Stimulated activated effector memory CD8-positive, alpha-beta T cell treated with anti-CD3 and anti-CD28 coated beads, Interleukin-12 subunit alpha, Interleukin-12 subunit beta, amount 100 ng/mL, for 72 hours (primary cell): ENCODE results near the gene ZNF280D.

Experiments used
- ATAC-seq: fragments of 150-1000 bp; cut with Tn5 transposase; 2 replicates; pipeline ENCODE4 v1.10.0; 2021
- DNase-seq, 2 donors: peaks; one replicate each; pipeline ENCODE4 v3.0.0; 2021 to 2022; ENCODE audit warnings: low spot score in 2 of 2
- H3K27ac Mint-ChIP-seq: one replicate; pipeline ENCODE4 v1.8.0; 2022; ENCODE audit warnings: mild to moderate bottlenecking, mixed read lengths
- H3K36me3 Mint-ChIP-seq: one replicate; pipeline ENCODE4 v1.8.0; 2022; ENCODE audit warnings: mild to moderate bottlenecking, mixed read lengths
- H3K4me1 Mint-ChIP-seq: one replicate; pipeline ENCODE4 v1.8.0; 2022; ENCODE audit warnings: mixed read lengths
- H3K4me3 Mint-ChIP-seq: one replicate; pipeline ENCODE4 v1.8.0; 2022; ENCODE audit warnings: mild to moderate bottlenecking, mixed read lengths
- H3K9me3 Mint-ChIP-seq: one replicate; pipeline ENCODE4 v1.8.0; 2022; ENCODE audit warnings: mixed read lengths

The ZNF280D gene

GRCh38 chr15:56763141-56763895 is 30.0 kb upstream of the ZNF280D start:
- Mint-ChIP-seq H3K9me3 (peaks cover 2% of the 10 kb centered on the region), H3K27ac (no peak overlapping the region), H3K4me1 (peaks cover 21% of the 10 kb centered on the region), H3K36me3 (no peaks in the 10 kb centered on the region), H3K4me3 (no peak overlapping the region)
- no peak for DNase-seq
- ATAC-seq: no peak

- H3K27ac Mint-ChIP-seq: no peak overlapping the region
- peaks cover 2% of the 10 kb centered on the region for H3K4me1 Mint-ChIP-seq
- DNase-seq: no peak
- no peaks in the 10 kb centered on the region for H3K9me3 Mint-ChIP-seq
- ATAC-seq: no peak
- no peaks in the 10 kb centered on the region for H3K36me3 Mint-ChIP-seq
- no peak overlapping the region for H3K4me3 Mint-ChIP-seq
Measured at GRCh38 chr15:56760186-56760585, 26.9 kb upstream of the ZNF280D start.

- no peaks in the 10 kb centered on the region for H3K36me3 Mint-ChIP-seq
- no peak for ATAC-seq
- H3K27ac Mint-ChIP-seq: no peak overlapping the region
- DNase-seq: no peak
- no peaks in the 10 kb centered on the region for H3K4me1 Mint-ChIP-seq
- H3K4me3 Mint-ChIP-seq: no peak overlapping the region
- no peaks in the 10 kb centered on the region for H3K9me3 Mint-ChIP-seq
Measured at GRCh38 chr15:56759450-56759845, 26.1 kb upstream of the ZNF280D start.

- Mint-ChIP-seq H3K9me3 (no peaks in the 10 kb centered on the region), H3K4me3 (no peak overlapping the region), H3K4me1 (no peaks in the 10 kb centered on the region), H3K27ac (no peak overlapping the region), H3K36me3 (no peaks in the 10 kb centered on the region)
- ATAC-seq (no peak), DNase-seq (no peak)
Measured at GRCh38 chr15:56758770-56759449, 25.6 kb upstream of the ZNF280D start.

- H3K27ac Mint-ChIP-seq: no peak overlapping the region
- H3K4me3 Mint-ChIP-seq: no peak overlapping the region
- ATAC-seq: no peak
- no peaks in the 10 kb centered on the region for H3K9me3 Mint-ChIP-seq
- no peaks in the 10 kb centered on the region for H3K36me3 Mint-ChIP-seq
- DNase-seq: no peak
- no peaks in the 10 kb centered on the region for H3K4me1 Mint-ChIP-seq
Measured at GRCh38 chr15:56757875-56758274, 24.6 kb upstream of the ZNF280D start.

- Mint-ChIP-seq H3K36me3 (no peaks in the 10 kb centered on the region), H3K27ac (no peak overlapping the region), H3K9me3 (no peaks in the 10 kb centered on the region), H3K4me1 (no peaks in the 10 kb centered on the region), H3K4me3 (no peak overlapping the region)
- no peak for DNase-seq
- ATAC-seq: no peak
Measured at GRCh38 chr15:56754772-56755370, 21.6 kb upstream of the ZNF280D start.

- Mint-ChIP-seq H3K4me3 (no peak overlapping the region), H3K27ac (no peak overlapping the region), H3K4me1 (no peaks in the 10 kb centered on the region), H3K9me3 (no peaks in the 10 kb centered on the region), H3K36me3 (no peaks in the 10 kb centered on the region)
- no peak for ATAC-seq
- no peak for DNase-seq
Measured at GRCh38 chr15:56752986-56753385, 19.7 kb upstream of the ZNF280D start.

GRCh38 chr15:56749982-56750381 is 16.7 kb upstream of the ZNF280D start:
- Mint-ChIP-seq H3K36me3 (no peaks in the 10 kb centered on the region), H3K4me1 (no peaks in the 10 kb centered on the region), H3K4me3 (no peak overlapping the region), H3K9me3 (no peaks in the 10 kb centered on the region), H3K27ac (no peak overlapping the region)
- no peak for ATAC-seq
- DNase-seq: no peak

GRCh38 chr15:56744701-56745683 is 11.7 kb upstream of the ZNF280D start:
- ATAC-seq: no peak
- H3K4me1 Mint-ChIP-seq: no peaks in the 10 kb centered on the region
- DNase-seq: no peak
- H3K4me3 Mint-ChIP-seq: no peak overlapping the region
- H3K27ac Mint-ChIP-seq: no peak overlapping the region
- H3K9me3 Mint-ChIP-seq: no peaks in the 10 kb centered on the region
- H3K36me3 Mint-ChIP-seq: no peaks in the 10 kb centered on the region

- Mint-ChIP-seq H3K4me1 (no peaks in the 10 kb centered on the region), H3K9me3 (no peaks in the 10 kb centered on the region), H3K4me3 (no peak overlapping the region), H3K36me3 (no peaks in the 10 kb centered on the region), H3K27ac (no peak overlapping the region)
- no peak for DNase-seq
- ATAC-seq: no peak
Measured at GRCh38 chr15:56741541-56741940, 8.2 kb upstream of the ZNF280D start.

GRCh38 chr15:56739964-56740640 is 6.8 kb upstream of the ZNF280D start:
- DNase-seq (no peak), ATAC-seq (no peak)
- no peaks in the 10 kb centered on the region for H3K9me3 Mint-ChIP-seq
- H3K36me3 Mint-ChIP-seq: no peaks in the 10 kb centered on the region
- H3K4me3 Mint-ChIP-seq: no peak overlapping the region
- no peak overlapping the region for H3K27ac Mint-ChIP-seq
- no peaks in the 10 kb centered on the region for H3K4me1 Mint-ChIP-seq

- Mint-ChIP-seq H3K27ac (no peak overlapping the region), H3K36me3 (no peaks in the 10 kb centered on the region), H3K4me3 (no peak overlapping the region), H3K4me1 (no peaks in the 10 kb centered on the region), H3K9me3 (no peaks in the 10 kb centered on the region)
- DNase-seq (no peak), ATAC-seq (no peak)
Measured at GRCh38 chr15:56739474-56739873, 6.2 kb upstream of the ZNF280D start.

- no peak overlapping the region for H3K27ac Mint-ChIP-seq
Measured at GRCh38 chr15:56737791-56738190, 4.5 kb upstream of the ZNF280D start.

GRCh38 chr15:56736881-56737707 is 3.8 kb upstream of the ZNF280D start:
- no peak overlapping the region for H3K4me3 Mint-ChIP-seq
- no peak overlapping the region for H3K27ac Mint-ChIP-seq
- DNase-seq (no peak), ATAC-seq (no peak)
- H3K9me3 Mint-ChIP-seq: no peaks in the 10 kb centered on the region
- H3K36me3 Mint-ChIP-seq: no peaks in the 10 kb centered on the region
- no peaks in the 10 kb centered on the region for H3K4me1 Mint-ChIP-seq

More at GRCh38 chr15:56737791-56738190, 4.5 kb upstream of the ZNF280D start:
- ATAC-seq: no peak
- no peaks in the 10 kb centered on the region for H3K9me3 Mint-ChIP-seq
- DNase-seq: no peak
- H3K4me3 Mint-ChIP-seq: no peak overlapping the region
- no peaks in the 10 kb centered on the region for H3K4me1 Mint-ChIP-seq
- H3K36me3 Mint-ChIP-seq: no peaks in the 10 kb centered on the region
